ENCODE measurements around the gene MLC1.

Gene MLC1

DNA sequence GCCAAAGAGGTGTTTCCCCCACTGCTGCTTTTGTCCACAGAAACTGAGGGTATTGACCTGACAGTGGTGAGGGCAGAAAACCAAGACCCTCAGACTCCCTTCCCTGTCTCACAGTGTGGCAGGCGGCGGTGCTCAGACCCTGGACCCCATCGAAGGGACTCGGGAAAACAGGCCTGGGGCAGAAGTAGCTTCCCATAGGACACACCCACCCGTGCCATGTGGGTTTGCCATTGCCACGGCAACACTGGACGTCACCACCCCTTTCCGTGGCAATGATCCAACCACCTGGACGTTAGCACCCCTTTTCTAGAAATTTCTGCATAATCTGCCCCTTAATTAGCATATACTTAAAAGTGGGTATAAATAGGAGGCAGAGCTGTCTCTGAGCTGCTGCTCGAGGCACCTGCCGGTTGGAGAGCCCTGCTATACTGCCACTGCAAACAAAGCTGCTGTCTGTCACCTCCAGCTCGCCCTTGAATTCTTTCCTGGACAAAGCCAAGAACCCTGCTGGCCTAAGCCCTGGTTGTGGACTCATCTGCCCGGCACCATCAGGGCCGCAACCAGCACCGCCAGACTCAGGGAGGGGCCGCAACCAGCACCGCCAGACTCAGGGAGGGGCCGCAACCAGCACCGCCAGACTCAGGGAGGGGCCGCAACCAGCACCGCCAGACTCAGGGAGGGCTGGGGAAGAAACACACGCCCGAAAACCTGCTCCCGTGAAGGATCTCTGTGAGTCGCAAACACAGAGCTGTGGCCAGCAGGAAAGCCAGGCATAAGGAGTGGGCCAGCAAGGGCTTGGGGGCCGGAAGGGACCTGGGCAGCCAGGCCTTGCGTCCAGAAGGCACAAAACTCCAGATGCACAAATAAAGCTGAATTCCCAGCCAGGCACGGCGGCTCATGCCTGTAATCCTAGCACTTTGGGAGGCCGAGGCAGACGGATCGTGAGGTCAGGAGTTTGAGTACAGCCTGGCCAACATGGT, 10.4 kb downstream of the MLC1 start:
- DNase-seq, result no peak

DNA sequence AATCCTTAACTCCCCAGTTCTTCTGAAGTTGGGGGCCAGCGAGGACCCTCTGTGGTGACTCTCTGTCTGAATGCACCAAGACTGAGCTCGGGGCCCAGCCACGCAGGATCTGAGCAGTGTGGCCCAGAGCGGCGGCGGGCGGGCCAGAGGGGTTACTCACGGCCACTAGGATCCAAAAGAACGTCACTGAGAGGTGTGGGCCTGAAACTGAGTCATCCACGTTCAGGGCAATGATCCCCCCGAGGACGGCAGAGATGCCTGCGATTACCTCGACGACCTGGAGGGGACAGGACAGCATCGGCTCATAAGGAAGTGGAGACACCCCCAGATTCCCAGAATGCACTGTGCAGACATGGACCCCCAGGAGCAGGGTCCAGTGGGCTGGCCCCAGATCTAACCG, 11.2 kb downstream of the MLC1 start:
- DNase-seq, result no peak

DNA sequence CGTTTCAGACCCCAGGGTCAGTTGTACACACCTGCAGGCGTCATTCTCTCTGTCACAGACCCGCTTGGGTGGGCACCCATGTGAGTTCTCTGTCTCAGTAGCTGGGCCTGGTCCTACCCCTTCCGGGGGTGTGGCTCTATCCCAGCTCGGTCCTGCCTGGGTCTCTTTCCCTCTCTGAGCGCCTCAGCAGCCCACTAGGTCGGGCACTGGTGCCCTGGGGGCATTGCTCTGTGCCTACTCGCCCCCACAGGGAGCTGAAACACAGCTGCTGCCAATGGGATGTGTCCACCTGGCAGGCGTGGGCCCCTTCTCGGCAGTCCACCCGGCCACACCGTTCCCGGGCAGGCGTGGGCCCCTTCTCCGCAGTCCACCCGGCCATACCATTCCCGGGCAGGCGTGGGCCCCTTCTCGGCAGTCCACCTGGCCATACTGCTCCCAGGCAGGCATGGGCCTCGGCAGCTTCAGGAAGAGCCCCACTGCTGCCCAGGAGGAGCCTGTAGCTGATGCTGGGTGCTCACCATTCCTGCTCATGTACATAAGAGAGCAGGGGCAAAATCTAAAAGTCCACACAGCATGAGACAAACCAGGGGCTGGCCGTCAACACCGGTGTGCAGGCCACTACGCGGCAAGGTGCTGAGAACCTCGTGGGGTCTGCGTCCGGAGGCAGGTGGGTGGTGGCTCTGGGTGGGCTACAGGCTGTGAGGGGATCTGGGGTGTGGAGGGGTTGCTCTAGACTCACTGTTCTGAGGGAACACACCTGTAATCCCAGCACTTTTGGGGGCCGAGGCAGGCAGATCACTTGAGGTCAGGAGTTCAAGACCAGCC, 12.3 kb downstream of the MLC1 start:
- no peak for DNase-seq

DNA sequence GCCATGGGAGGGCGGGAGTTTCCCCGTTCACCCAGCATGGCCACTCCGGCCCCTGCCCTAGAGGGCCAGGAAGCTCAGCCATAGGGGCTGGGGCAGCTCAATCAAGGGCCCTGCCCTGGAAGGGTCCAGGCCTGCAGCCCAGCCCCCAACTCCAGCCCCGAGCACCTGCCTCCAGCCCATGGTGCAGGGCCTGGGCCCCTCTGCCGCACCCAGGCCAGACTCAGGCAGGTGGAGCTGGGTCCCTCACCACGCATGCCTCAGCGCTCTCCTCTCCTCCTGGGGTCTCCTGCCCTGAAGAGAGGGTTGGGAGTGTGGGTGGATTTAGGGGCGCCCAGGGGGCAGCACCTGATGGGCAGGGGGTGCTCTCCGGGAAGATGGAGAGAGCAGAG, 13.1 kb downstream of the MLC1 start:
- DNase-seq, result no peak

DNA sequence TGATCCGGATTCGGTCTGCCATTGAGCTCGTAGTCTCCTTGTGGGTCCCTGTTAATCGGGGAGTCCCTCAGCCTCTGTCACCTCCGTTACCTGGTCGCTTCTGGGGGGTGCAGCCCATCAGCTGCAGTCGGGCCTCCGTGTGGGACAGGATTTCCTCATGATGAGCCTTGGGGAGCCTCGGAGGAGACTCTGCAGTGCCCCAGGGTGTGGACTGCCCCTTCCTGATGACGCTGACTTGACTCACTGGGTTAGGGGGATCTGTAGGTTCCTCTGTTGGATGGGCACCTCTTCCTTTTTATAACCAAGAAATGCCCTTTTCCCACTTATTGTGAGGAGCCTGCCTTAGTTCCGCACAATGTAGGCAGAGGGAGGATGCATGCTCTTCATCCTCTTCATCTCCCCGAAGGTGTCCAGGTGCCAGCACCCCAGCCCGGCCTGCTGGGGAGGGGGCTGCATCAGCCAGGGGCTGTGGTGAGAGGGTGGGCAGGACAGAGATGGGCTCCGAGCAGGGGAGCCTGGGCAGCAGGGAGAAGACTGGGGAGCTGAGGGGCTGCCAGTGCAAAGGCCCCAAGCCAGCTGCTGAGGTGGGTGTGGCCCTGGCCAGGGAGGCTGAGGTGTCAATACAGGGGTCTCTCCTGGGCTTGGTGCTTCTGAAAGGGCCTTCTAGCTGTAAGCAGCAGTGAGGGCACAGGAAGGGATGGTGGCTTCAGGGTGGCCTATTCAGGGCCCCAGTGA, 13.6 kb downstream of the MLC1 start:
- no peak for DNase-seq

DNA sequence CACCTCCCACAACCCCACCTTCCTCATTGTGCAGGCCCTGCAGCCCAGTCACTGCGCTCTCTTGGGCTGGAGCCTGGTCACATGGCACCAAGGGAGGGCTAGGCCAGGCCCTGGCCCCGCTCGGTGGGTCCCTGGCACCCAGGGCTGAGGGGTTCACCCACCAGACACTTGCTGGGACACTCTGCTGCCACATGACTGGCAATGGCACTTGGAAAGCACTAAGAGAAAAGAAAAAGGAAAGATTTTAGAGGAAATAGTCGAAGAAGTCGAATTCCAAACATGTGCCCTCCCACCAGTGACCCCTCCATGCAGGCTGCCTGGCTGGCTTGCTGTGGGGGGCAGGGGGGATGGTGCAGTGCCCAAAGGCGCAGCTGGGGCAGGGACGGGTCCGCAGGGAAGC, 14.9 kb downstream of the MLC1 start:
- no peak for DNase-seq

DNA sequence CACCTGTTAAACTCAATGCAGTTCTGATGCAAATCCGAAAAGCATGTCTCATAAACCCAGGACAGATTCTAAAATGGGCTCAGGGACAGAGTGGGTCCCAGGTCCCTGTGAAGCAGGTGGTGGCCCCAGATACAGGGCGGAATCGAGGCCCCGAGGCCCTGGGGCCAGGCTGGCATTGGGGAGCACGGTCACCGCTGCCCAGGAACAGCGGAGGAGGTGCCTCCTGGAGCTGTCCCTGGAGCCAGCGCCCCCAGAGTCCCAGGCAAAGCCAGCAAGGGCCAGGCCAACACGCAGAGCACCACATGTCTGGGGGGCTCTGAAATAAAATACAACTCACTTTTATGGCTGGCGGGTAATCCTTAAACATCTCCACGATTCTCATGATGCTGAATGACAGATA, 17.1 kb downstream of the MLC1 start:
- DNase-seq, result no peak

DNA sequence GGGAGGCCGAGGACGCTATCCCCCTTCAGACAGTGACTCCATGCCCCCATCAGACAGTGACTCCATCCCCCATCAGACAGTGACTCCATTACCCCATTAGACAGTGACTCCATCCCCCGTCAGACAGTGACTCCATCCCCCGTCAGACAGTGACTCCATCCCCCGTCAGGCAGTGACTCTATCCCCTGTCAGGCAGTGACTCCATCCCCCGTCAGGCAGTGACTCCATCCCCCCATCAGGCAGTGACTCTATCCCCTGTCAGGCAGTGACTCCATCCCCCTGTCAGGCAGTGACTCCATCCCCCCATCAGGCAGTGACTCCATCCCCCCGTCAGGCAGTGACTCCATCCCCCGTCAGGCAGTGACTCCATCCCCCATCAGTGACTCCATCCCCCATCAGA, 18.0 kb downstream of the MLC1 start:
- no peak for DNase-seq

DNA sequence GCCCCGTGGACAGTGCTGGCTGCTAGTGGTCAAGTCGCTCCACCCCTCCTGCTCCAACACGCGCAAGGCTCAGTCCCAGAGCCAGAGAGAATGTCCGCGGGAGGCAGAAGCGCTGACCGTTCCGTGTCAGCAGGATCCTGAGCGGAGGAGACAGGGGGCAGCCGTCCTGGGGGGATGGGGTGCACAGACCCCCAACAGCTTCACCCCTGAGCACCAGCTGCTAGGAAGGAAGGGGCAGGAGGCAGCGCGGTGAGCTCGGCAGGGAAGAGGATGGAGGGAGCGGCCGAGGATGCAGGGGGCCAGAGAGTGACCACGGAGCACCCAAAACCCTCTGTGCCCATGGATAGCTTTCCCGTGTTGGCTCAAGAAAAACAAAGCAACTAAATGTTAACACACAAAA, 20.8 kb downstream of the MLC1 start:
- no peak for DNase-seq

DNA sequence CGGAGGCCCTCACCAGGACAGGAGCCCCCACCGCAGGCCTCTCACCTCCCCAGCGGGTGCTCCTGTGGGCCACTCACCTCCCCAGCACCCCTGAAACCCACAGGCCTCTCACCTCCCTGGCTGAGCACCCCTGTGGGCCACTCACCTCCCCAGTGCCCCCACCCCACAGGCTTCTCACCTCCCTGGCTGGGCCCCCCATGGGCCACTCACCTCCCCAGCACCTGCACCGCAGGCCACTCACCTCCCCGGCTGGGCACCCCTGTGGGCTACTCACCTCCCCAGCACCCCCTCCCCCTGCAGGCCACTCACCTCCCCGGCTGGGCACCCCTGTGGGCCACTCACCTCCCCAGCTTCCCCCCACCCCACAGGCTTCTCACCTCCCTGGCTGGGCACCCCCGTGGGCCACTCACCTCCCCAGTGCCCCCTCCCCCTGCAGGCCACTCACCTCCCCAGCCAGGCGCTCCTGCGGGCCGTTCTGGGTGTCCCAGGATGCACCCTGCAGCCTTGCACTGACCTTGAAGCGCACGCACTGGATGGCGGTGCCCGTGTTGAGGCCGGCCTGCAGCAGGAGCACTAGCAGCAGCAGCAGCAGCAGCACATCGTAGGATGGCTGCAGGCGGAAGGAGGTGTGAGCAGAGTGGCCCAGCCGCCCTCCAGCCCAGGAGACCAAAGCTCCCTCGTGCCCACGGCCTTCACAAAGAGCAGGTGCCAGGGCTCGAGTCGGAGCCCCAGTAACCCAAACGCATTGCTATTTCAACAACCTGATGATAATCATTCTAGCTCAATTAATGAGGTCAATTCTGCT, 21.4 kb downstream of the MLC1 start:
- no peak for DNase-seq

DNA sequence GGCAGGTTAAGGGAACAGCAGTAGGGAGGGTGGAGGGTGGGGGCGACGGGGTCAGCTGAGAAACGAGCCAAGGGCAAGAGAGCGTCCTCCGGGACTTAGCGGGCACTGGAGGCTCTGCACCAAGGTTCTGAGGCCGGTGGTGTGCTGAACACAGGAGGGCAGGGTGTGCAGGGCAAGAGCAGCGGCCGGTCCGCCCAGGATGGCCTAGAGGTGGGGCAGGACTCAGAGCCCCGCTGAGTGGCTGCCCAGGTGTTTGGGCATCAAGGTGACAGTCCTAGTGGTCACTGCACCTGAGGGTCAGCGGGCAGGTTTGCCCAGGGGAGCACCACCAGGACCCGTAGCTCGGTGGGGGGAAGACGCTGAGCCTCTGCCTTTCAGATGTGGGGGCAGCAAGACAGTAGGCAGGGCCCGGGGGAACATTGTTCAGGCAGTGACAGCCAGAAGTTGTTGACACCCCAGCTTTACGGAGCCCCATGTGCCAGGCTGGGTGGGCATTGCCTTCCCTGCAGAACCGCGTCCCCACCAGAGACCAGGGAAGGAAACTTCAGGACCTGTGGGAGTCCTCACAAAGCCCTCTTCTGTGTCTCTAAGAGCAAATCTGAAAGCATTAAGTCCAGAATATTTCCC, 22.6 kb downstream of the MLC1 start:
- no peak for DNase-seq

DNA sequence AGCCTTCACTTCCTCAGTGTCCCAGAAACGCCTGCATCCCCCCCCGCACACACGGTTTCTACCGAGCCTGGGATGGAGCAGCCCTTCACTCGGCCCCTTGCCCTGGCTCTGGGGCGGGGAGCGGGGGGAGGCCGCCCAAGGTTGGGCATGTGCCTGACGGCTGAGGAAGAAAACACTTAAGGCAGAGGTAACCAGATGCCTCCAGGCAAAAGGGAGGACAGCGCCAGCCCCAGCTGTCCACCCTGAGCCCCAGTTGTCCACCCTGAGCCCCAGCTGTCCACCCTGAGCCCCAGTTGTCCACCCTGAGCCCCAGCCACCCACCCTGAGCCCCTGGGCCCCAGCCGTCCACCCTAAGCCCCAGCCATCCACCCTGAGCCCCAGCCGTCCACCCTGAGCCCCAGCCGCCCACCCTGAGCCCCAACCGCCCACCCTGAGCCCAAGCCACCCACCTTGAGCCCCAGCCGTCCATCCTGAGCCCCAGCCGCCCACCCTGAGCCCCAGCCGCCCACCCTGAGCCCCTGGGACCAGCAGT, 23.3 kb downstream of the MLC1 start:
- peak; percentile 46 to 50 for DNase-seq

DNA sequence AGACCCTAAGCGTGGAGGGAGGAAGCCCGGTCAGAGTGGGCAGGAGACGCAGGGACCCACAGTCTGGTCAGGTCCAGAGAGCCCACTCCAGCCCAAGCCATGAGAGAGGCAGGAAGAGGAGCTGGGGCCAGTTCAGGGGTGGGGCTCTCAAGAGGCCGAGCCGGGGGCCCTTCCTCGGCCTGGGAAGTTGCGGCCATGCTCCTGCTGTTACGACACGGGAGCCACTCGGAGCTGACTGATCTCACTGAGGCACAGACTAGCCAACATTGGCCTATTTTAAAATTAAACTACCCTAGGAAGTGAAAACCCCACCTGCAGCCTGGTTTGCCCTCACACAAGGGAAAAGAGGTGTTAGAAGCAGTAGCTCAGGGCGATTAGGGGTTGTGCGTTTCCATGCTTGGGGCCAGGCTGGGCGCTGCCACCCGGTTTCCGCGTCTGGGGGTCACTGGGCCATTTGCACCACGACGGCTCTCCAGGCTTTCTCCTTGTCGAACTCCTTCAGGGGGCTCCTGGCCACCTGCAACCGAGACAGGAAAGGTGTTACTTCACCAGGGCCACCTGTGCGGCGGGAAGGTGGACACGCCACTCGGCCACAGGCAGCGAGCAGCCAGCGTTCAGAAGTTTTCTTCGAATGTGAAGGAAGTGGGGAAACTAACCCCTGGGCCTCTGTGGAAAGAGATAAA, 23.9 kb downstream of the MLC1 start:
- DNase-seq, result no peak

DNA sequence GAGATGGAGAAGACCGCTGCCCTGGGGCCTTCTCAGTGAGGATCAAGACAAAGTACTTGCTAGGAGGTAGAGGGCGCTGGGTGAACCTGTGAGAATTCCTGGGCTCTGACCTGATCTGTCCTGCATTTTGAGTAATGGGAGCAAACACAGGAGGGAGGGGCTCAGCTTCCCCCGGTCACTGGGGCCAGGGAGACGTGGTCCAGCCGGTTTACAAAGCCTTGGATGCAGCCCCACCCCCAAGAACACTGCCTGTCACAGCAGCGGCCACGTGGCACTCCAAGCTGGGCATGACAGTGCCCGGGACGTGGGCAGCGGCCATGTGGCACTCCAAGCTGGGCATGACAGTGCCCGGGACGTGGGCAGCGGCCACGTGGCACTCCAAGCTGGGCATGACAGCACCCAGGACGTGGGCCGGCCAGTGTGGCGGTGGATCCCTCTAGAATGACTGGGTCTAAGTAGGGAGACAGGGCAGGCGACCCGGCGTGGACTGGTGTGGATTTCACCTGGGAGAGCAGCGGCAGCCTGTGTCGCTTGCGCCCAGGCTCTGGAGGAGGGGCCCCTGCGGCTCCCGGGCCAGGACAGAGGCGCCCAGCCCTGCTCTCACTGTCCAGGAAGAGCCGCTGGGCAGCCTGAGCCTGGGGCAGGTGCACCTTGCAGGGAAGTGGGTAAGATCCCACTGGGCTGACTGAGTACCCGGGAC, 24.6 kb downstream of the MLC1 start:
- DNase-seq, result no peak

DNA sequence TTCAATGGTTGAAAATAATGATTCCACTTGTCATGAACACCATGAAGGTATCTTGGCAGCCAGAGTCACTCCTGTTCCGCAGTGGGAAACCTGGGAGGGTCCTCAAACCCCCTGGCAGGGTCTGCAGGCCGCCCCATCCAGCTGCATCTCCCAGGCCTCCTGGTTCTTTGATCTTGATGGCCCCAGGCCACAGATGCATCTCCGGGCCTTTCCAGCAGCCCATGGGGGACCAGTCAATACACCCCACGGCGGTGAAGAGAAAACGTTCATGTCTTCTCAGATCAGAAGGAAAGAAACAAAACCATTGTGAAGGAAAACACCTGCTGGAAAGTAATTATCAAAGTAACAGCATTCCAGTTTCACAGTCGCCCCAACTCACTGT, 25.4 kb downstream of the MLC1 start:
- DNase-seq, result no peak

DNA sequence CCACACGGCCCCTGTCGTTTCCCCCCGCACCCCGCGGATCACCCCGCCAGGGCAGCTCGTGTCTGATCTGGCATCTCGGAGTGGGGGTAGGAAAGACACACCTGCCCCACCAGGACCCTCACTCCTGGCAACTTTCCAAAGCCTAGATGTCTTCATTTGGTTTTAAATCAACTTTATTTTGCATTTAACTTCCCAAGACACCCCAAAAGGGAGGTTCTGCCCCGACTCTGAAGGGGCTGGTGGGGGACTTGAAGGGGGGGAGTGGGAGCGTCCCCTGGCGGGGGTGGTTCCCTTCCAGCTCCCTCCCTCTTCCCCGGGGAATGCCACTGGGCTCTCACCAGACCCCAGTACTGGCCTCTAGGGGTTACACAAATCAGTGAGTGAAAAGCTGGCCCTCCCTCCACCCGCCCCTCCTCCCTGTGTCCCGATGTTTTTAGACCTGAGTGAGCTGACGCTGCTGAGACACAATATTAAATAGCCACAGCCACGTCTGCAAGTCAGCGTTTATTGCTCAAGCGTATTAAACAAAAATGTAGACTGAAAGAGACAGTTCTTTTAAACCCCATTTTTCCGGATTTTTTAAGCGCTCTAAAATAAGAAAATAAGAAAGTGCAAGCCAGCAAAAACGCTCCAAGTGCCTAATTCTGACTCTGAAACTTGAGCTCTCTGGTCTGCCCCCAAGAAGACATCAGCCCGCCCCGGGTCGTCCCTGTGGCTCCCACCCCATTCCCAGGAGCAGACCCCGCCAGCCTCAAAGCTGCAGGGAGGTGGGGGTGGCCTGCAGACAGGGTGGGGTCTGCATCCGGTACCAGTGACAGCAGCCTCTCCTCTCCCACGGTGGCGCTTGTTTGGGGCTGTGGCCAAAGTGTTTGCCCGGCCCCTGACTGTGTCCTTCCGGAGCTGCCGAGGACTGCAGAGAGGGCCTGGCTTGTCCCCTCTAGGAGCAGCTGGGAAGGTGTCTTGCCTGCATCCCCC, 26.0 kb downstream of the MLC1 start:
- peak in 1 of 2 experiments; percentile 7 for DNase-seq

DNA sequence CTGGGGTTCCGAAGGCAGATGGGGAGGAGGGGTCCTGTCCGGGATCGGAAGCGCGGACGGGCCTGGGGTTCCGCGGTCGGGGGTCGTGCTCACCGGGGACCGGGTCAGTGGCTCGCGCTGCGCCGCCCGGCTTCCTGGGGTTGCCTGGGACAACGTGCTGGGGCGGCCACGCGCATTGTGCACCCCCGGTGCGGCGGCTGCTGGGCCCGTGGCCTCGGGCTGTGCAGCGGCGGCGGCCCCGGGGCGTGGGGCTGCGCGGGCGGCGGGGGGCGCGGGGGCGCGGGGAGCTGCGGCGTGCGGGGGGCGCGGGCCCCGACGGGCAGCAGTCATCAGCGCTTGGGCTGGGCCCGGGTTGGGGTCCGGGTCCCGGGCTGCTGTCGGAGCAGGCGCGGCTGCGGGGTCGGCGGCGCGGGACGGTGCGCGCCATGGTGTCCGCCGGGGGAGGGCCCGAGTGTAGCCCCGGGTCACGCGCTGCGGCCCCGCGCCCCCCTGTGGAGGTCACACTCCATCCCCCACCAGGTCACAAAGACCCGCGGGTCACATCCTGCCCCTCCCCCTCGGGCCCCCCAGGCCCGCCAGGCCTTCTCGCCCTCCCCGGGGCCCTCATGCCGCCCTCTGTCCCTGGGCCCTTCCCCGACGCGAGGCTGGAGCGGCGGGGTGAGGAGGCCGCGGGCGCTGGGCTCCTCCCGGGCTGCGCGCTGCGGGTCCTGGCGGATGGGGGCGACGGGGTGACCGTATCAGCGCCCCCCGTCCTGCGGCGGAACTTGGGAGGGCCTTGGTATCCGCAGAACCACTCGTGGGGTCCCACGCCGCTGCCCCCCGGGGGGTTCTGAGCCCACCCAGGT, 26.9 kb downstream of the MLC1 start, which contains the start of gene TTLL8:
TSS of gene TTLL8 (minus strand) at position 238 of the 845 bp plus-strand sequence.
- DNase-seq, result no peak

Data from Kasumi-1 (cell line).